Left forelimb (tissue), 1 donor: ENCODE measurements around the gene FAM217B.

Experiments
- DNase-seq: peaks from one replicate; pipeline ENCODE4 v3.0.0-alpha.2; 2018; ENCODE audit warnings: low spot score

The FAM217B gene

DNA sequence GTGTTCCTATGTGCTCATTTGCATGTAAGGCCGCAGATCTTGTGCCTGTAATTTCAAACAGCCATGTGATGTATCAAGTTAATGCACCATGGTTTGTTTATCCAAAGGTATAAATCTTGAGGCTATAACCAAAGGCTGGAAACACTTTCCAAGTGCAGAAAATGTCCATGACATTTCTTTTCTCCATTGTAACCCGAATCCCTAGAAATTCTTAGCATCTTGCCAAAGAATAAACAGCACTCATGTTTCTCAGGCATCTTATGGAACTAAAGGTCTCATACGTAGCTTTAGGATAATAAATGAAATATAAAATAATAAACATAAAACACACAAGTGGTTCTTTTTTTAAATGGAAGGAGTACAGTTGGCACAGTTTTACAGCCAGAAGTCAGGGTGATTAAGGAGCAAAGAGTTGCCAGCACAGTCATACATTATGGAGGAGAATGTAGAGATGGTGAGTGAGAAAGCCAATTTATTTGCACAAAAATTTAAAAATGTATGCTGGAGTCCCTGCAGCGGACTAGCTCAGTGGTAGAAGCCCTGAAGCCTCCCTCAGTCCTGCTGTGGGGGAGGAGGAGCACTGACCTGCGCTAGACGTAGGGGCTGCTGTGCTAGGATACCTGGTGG lies 36.1 kb downstream of the FAM217B start:
- DNase-seq: no peak

- no peak for DNase-seq
Observed at GRCh38 chr20:59977086-59977485, 36.9 kb downstream of the FAM217B start.

DNA sequence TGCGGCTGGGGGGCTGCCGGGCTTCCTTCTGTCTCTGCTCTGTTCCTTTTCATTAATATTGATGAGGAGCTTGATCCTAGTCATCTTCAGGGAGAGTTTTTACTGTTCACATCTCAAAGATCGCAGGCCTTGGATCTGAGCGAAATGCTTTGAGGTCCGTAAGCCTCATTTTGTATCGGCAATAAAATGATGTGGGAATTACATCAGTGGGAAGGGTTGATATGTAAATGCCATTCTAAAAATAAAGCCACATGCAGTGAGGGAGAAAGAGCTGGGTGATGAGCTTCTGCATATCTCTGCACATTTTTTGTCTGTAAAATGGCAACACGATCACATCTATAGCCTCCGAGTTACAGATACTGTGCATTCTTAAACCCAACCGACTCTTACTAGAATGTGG lies 42.9 kb downstream of the FAM217B start:
- no peak for DNase-seq

GRCh38 chr20:59984541-59984940 lies 44.4 kb downstream of the FAM217B start:
- no peak for DNase-seq

- no peak for DNase-seq
Observed at GRCh38 chr20:59985164-59985563, 45.0 kb downstream of the FAM217B start.

DNA sequence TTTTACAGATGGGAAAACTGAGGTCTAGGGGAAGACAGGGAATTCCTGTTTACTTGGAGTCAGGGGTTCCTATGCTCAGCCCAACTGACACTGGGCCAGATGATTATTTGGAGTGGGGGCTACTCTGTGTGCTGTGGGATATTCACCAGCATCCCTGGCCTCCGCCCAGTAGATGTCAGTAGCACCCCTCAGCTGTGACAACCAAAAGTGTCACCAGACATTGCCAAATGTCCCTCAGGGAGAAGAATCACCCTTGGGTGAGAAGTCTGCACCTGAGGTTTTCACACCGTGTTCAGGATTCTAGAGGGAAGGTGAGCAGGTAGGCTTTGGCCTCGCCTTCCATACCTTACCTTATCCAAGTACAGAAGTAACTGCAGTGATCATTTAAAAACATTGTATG lies 45.7 kb downstream of the FAM217B start:
- no peak for DNase-seq

DNA sequence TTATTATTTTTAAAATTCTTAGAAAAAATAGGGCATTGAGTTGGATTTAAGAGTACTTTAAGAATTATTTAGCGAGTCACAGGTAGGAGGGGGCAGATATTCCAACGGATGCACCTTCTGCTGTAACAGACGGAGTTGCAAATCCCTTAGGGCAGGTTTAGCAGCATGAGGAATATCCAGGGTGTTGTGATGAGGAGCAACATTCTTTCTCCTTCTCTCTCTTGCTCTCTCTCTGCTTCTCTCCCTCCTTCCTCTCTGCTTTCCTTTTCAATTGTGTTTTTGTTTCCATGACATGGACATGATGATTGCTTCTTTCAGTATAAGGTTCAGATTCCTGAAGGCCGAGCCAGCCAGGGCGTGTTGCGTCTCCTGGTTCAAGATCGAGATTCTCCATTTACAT lies 46.9 kb downstream of the FAM217B start:
- DNase-seq: no peak

DNA sequence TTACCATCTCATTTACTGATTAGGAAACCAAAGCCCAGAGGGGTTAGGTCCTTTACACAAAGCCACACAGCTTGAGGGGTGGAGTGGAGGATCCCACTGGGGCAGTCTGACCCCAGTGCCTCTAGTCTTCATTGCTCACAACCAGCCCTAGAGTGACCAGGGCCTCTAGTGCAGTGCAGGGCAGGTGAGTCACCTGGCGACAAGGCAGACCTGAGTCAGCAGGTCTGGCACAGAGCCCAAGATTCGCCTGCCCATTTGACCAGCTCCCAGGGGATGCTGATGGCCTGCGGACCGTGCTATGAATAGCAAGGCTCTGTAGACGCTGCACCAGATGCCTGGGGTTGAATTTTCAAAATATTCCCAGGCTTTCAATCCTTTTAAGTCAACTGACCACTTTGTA lies 48.0 kb downstream of the FAM217B start:
- no peak for DNase-seq

DNA sequence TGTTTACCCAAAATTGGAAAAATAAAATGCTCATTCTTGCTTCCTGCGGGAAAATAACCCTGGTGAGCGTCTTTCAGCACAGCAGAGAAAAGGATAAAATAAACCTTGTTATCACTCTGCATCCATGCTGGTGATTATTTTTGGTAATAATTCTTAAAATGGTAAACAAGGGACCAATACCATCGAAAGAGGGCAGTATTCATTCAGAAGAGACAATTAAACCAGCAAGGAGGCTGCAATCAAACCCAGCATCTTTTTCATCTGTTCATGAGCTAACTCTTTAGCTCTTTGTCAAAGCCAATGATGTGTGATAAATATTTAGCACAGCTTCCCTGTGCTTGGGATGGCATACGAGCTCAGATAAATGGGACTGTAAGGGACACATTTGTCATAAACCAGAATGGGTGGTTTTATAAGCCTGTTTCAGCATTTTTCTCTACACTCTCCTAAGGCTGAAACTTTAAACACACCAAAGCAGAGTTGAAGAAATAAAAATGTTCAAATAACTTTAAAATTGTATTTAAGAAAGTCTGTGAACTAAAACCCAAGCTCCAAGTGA lies 52.4 kb downstream of the FAM217B start:
- no peak for DNase-seq

DNA sequence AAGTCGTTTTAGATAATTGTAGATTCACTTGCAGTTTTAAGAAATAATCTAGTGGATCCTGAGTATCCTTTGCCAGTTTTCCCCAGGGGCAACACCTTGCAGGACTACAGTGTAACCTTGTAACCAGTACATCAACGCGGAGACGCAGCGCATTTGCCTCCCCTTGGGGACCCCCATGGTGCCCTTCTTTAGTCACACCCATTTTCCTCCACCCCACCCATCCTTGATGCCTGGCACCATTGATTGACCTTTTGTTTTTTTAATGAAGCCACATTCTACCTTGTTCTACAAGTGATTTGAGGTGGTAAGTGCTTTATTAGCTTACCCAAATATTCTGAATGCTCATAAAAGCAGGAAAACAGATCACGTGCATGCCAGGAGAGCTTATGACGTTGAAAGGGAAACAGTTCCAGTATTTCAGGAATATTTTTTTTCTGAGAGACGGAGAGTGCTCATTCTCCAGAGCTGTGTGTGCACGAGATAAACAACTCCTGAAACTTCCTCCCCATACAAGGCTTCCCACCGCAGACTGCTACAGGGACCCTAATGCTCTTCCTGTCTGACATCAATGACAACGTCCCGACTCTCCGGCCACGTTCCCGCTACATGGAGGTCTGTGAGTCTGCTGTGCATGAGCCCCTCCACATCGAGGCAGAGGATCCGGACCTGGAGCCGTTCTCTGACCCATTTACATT lies 53.7 kb downstream of the FAM217B start:
- no peak for DNase-seq

- DNase-seq: no peak
Observed at GRCh38 chr20:59994697-59995122, 54.5 kb downstream of the FAM217B start.

GRCh38 chr20:59996108-59996507 lies 55.9 kb downstream of the FAM217B start:
- no peak for DNase-seq

DNA sequence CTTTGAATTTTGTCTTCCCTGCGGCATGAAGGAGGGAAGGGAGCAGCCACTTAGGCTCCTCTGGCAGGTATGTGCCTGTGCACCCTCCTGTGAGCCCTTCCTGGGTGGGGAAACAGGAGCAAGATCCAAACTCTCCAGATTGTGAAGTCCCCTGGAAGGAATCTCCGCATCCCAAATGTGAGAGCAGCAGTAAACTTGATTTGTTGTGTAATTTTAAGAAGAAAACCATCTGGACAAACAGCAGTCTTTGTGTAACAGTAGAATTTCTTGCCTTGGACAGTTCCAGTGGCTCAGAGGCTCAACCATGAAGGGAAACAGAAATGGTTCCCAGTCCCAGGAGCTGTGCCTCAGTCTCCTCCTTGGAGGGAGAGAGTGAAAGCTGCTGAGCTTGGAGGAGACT lies 57.7 kb downstream of the FAM217B start:
- no peak for DNase-seq
